CD4-positive, alpha-beta T cell treated with Interleukin-12 subunit alpha and Interleukin-12 subunit beta, for 1 hour (primary cell): ENCODE data around the gene CGN.

Experiments
- DNase-seq: peaks from one replicate; pipeline ENCODE4 v3.0.0-alpha.2; 2020

The CGN gene, protein sequence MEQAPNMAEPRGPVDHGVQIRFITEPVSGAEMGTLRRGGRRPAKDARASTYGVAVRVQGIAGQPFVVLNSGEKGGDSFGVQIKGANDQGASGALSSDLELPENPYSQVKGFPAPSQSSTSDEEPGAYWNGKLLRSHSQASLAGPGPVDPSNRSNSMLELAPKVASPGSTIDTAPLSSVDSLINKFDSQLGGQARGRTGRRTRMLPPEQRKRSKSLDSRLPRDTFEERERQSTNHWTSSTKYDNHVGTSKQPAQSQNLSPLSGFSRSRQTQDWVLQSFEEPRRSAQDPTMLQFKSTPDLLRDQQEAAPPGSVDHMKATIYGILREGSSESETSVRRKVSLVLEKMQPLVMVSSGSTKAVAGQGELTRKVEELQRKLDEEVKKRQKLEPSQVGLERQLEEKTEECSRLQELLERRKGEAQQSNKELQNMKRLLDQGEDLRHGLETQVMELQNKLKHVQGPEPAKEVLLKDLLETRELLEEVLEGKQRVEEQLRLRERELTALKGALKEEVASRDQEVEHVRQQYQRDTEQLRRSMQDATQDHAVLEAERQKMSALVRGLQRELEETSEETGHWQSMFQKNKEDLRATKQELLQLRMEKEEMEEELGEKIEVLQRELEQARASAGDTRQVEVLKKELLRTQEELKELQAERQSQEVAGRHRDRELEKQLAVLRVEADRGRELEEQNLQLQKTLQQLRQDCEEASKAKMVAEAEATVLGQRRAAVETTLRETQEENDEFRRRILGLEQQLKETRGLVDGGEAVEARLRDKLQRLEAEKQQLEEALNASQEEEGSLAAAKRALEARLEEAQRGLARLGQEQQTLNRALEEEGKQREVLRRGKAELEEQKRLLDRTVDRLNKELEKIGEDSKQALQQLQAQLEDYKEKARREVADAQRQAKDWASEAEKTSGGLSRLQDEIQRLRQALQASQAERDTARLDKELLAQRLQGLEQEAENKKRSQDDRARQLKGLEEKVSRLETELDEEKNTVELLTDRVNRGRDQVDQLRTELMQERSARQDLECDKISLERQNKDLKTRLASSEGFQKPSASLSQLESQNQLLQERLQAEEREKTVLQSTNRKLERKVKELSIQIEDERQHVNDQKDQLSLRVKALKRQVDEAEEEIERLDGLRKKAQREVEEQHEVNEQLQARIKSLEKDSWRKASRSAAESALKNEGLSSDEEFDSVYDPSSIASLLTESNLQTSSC

DNA sequence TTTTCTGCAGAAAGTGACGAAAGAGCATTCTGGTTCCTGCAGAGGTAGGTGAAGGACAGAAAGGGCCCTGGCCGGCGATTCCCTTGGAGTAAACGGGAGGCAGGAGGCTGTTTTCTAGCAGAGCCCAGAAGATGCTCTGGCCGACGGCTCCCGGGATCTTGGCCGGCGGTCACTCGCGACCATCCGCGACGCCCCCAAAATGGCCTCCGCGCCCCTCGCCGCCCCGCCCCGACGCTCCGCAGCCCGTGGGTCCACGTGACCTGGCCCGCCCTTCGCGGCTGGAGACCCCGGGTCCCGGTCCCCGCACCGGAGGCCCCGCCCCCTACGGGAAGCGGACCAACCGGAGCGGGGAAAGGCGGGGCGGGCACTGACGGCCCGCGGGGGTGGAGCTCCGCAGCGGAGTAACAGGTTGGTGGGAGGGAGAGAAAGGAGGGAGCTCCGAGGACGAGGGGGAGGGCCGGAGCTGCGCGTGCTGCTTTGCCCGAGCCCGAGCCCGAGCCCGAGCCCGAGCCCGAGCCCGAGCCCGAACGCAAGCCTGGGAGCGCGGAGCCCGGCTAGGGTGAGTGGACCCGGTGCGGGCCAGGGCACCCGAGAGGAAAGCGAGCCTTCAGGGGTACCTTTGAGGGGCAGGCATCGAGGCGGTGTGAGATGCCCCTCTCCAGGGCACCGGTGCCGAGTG lies at the start of gene CGN:
Gene CGN (plus strand): TSS at position 431 of the 679 bp plus-strand sequence. CDS start 7,133 bp downstream, outside the sequence.
- peak; percentile 93 for DNase-seq

DNA sequence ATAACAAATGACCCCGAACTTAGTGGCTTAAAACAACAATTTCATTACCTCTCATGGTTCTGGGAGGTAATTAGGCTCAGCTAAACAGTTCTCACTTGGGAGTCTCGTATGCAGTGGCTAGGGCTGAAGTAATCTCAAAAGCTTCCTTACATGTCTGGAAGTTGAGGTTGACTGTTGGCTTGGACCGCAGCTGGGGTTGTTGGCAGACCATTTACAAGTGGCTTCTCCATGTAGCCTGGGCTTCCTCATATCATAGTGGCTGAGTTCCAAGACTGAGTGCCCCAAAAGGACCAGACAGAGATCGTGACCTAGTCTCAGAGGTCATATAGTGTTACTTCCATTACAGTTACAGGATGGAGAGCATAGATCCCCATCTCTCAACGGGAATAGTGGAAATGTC lies 49.5 kb upstream of the CGN start:
- DNase-seq, result no peak

DNA sequence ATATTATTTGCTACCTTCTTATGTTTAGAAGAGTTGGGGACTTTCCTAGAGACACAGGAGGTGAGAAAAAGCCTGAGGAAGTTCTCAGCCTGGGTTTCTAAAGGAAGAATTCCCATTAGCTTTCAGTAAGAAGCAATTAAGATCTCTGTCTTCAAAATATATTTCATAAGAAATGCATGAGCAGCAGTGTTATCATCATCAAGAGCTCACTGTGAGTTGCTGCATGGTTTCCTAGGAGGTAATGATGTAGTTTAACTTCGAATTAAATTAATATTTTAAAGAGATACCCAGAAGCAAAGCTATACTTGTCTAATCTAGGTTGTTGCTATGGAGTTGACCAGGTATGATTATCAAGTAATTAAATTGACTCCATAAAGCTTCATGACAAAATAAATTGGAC lies 46.2 kb upstream of the CGN start:
- no peak for DNase-seq

DNA sequence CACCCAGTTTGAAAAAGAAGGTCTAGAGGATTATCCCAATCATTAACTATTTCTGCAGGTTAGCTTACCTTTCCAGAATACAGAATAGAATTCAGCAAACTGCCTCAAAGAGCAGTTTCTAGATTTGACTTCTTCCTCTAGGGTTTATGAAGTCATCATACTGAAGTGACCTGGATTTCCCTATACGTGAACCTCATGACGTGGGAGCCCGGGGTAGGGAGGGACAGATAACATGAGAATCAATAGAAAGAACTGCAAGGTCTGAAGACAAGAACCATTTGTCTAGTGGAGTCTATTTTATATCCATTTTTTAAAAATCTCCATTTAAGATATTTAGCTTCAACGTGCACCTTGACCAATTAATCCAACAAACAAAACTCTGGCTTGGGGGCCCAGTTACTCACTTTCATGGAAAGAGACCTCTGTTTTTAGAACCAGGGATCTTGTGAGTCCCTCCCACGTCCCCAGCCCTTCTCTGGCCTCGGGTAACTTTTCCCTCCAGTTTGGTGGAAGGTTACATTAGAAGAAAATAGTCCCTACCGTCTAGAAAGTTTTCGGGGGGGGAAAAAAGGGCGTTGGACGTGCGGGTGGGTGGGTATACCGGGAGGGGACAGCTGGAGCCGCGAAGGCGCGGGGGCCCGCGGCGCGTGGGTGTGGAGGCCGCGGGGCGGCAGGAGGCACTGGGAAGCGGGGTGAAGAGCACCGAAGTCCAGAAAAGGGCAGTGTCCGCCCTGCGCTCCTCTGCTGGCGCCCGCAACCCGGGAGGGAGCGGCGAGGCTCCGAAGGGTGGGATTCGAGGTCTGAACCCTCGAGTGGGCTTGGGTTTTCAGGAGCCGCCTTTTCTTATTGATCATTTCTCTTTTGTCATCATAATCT lies 38.1 kb upstream of the CGN start:
- peak; percentile 48 for DNase-seq

DNA sequence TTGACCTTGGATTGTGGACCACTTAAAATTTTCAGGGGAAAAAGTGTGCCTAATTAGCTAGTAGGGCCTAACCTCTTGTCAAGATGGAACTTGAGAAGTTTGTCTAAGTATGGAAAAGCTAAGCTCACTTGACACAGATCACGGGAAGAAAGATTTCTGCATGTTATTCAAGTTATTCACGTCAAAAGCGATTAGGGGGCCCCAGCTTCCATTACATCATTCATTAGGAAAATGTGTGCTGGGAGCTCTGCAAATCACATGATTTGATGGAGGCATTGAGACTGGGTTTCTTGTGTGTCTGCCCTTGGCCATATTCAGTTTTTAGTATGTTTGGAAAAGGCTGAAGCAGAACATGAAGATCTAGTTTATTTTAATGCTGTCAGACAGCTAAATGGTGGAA lies 36.4 kb upstream of the CGN start:
- DNase-seq, result no peak

DNA sequence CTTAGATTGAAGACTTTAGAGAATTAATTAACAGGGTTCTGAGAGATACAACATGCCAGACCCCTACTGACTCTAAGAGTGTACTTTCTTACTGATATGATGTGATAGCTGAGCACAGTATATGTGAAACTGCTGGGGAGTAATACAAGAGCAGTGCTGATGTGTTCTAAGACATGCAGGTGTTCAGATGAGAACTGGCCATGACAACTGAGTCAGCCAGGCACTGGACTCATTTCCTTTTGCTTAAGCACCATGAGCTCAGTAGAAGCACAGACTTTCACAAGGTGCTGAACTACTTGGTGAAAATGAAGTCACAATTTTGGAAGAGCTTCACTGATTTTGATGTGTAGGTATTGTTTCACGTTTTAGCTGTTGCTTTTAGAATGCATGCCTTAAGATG lies 36.0 kb upstream of the CGN start:
- DNase-seq, result no peak

DNA sequence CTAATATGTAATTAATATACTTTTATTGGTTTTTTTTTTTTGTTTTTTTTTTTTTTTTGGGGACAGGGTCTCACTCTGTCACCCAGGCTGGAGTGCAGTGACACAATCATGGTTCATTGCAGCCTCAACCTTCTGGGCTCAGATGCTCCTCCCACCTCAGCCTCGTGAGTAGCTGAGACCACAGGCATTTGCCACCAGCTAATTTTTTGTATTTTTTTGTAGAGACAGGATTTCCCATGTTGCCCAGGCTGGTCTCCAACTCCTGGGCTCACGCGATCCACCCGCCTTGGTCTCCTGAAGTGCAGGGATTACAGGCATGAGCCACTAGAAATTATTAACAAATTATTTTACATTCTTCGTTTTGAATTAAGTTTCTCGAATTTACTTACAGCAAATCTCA lies 35.1 kb upstream of the CGN start:
- DNase-seq, result no peak

DNA sequence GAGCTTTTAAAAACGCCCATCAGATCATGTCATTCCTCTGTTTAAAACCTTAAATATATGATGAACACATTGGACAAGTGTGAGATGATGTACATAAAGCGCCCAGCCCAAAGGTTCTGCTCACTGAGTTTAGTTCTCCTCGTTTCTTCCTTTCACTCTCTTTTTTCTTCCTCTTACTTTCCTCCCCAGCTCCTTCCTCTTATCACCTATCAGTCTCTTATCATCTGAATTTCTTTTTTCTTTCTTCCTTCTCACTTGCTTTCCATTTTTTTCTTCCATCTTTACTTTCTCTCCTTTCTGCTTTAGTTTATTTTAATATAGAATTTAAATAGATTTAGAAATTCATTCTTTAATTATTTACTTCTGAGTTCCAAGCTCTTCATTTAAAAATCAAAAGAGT lies 34.1 kb upstream of the CGN start:
- DNase-seq, result no peak

DNA sequence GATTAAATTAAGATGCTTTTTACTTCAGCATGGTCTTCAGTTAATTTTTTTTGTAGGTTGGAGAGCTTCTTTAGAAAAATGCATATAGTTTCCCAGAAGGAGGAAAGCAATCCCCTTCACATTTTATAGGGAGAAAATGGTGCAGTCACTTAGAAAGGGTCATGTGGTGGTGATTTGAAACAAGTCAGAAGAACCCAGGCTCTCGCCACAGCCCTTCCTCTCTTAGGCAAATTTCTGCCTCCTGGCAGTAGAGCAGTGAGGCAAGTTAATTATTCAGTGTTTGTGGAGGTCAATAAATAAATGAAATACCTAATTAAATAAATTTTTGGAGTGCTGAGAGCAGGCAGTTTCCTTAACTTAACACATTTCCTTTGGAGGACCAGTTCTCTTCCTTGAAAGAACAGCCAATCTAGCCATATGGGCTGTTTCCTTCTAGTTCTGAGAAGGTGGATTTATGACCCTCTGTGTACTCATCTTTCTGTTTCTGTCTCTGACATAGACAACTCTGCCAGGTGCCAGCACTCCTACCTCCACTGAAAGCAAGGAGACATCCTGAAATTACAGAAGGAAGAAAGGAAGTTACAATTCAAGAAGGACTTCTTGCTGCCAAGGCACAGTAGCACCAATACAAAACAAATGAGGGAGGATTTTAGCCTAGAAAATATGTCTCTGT lies 32.9 kb upstream of the CGN start:
- no peak for DNase-seq

DNA sequence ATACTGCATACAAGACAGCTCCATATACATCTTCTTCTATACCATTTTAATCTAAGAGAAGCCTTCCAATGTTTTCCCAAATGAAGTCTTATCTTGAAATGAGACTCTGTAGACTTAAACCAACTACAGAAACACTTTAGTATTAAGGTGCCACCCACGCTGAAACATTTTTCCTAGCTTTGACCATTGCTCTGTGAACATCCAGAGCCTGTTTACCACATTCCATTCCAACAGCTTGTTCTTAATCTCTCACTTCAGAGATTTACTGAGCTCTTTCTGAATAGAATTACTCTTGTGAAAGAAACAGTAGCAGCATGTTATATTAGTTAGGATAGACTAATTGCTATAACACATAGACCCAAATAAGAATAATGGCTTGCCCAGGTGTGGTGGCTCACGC lies 32.3 kb upstream of the CGN start:
- DNase-seq, result no peak

DNA sequence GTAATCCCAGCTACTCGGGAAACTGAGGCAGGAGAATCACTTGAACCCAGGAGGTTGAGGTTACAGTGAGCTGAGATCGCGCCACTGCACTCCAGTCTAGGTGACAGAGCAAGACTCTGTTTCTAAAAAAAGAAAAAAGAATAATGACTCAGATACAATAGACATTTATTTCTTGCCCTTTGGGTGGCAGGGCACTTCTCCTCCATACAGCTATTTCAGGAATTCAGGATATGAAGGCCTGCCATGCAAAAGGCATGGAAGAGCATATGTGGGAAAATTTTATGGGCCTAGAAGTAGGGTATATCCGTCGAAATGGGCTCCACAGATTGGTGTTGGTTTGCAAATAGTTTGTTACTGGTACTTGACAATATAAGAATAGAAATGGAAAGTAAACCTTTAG lies 31.7 kb upstream of the CGN start:
- DNase-seq, result no peak

DNA sequence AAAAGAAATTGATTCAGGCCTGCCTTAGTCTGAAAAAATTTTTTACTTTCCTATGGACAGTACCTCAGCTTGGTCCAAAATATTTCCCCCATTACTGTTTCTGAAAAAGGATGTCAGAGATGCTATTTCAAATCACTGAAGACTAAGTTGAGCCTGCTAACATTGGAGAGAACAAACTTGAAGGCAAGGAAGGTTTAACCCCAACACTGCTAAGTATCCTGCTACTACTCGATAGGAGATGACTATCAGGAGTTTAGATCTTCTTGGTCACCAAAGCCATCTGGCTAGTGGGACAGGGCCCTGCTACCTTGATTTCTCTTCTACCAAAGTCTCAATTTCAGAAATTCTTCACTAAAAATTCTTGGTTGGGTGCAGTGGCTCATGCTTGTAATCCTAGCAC lies 29.2 kb upstream of the CGN start:
- DNase-seq, result no peak

DNA sequence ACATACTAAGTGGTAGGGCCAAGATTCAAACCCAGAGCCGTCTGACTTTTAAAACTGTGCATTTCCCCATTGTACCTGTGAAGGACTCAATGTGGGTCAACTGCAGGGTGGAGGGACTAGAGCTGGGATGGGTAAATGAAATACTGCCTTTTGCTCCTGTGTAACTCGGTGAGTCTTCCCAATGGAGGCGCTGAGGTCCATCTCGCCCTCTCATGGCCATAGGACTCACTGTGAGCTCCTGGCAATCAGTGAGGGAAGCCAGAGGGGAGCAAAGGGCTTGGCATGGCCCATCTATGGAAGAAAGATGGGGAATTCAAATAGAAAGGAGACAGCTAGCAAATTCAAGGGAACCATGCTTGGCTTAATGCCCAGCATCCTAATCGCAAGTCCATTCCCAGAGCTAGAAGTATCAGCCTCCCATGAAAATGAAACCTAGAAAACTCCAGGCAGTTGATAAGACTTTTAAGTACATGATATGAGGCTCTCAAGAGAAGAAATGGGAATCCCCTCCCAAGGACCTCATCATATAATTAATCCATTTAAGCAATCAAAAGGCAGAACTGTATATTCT lies 25.4 kb upstream of the CGN start:
- DNase-seq, result no peak

DNA sequence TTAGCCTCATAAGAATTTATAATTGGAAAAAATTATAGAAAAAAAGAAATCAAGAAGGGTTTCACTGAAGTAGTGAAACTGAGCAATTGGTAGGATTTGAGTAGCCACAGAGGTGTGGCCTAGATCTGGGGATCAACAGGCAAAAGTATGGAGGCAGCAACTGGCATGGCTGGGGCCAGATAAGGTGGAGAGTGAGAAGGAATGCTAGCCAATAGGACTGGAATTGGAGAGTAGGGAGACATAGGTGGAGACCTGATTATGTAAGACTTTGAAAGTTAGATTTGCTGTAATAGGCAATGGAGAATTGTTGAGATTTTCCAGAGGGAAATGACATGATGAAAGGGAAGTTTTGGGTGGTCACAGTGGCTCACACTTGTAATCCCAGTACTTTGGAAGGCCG lies 24.6 kb upstream of the CGN start:
- DNase-seq, result no peak

DNA sequence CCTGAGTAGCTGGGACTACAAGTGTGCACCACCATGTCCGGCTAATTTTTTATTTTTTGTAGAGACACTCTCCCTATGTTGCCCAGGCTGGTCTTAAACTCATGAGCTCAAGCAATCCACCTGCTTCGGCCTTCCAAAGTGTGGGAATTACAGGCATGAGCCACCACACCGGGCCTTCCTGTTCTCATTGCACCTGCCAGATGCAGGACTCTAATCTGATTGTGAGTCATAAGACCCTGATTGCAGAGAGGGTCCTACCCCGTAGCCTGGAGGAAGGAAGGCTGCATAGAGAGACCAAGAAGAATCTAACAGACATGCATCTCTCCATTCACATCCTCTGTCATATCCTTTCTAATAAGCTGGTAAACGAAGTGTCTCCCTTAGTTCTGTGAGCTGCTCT lies 19.5 kb upstream of the CGN start:
- no peak for DNase-seq

DNA sequence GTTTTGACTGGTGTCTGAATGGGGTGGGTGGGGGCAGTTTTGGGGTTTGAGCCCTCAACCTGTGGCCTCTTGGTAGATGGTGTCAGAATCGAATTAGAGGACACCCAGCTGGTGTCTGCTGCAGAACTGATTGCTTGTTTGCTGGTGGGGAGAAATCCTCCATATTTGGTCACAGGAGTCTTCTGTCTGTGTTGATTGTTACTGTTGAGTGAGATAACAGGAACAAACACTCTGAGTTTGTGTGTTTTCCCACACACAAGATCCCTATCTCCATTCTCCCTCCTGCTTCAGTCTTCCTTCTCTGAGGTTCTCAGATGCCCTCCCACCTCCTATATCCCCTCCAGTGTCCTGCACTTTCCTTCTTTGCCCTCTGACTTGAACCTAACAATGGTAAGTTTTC lies 19.1 kb upstream of the CGN start:
- DNase-seq, result no peak

DNA sequence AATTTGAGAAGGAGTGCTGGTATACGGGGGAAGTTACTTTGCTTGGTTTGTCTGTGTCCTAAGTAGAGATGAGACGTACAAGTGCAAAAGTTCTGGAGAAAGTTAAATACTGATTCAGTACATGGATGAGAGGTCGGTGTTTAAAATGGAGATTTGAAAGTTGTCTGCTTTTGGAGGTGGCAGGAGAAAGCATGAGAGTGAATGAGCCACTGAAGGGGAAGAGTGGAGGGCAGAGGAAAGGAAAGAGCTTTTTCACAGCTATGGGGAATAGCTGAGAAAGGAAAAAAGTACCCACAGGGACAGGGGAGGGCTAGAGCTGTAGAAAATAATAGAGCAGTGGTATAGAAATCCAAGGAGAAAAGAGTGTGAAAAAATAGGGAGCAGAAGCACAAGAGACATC lies 18.1 kb upstream of the CGN start:
- DNase-seq, result no peak

DNA sequence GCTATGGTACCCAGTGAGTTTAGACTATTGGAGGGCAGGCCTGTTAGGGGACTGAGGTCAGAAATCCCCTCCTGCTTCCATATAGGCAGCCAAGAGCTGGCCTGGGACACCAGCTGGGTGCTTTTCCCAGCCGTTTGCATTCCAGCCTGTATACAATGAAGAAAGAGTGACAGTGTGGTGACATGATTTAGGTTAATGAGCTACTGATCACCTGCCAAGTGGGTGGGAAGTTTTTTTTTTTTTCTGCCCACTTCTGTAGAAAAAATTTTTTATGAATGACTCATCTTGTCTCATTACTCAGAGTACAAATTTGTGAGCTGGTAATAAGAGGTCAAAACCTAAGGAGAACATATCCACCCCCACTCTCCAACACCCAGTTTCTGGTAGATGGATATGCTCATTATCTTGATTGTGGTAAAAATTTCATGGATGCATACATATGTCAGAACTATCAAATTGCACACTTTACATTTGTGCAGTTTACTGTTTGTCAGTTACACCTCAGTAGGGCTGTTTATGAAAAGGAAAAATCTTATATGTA lies 16.4 kb upstream of the CGN start:
- DNase-seq, result no peak

DNA sequence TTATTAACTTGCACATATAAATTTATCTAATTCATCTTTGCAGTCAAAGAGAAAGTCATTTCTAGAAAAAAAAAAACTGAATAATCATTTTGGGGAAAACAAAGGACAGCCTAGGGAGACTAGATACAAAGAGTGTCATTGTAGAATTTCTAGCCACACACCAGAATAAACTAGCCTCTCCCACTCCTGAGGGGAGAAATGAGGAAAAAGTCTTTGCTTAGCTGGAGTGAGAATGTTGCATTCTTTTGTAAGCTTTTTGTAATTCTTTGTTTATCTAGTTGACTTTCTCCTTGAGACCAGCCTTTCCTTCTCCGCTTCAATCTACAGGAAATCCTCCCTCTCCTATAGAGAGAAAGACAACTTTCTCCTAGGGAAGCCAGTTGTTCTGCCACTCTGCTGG lies 15.9 kb upstream of the CGN start:
- DNase-seq, result no peak

DNA sequence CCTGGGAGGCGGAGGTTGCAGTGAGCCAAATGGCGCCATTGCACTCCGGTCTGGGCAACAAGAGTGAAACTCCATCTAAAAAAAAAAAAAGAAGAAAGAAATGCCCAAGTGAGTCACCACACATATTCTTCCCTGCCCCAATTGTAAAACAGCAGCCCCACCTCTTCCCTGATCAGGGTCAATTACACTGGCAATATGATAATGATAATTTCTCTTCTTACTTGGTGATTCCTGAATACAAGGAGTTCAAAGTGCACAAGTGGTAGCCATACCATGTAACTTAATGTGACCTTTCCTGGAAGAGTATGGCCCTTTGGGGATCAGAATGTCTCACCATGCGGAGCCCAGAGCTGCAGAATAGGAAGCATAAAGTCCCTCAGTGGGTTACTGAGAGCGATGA lies 11.8 kb upstream of the CGN start:
- DNase-seq, result no peak

DNA sequence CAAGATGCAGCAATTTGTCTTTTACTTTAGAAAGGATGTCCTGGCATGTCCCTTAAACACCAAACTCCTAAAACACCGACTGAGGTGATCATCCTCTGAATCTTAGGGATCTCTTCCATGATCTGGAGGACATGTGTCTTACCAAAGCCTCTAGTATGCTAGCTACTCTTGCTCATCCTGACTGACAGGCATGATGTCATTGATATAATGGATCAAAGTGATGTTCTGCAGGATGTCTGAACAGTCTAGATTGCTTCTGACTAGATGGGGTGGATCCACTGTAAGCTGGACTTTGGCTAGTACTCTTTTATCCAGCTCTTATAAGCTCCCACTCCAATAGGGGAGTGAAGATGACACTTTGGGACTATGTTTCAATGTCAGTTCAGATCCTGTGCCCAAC lies 11.3 kb upstream of the CGN start:
- no peak for DNase-seq
